ENCODE measurements around the gene MRPL34. TPM values are rescaled to one million over a fixed set of nuclear protein-coding genes. Genes with fewer than 3 reads are reported as not detected.
A peak's percentile ranks its signal among the peaks of the same experiment; 100 is the strongest.

The MRPL34 gene
- total RNA-seq (10 to 100 TPM; 37.6 to 87.0 (median 69.3) TPM), total RNA-seq (5.8 to 45.3 (median 19.7) reads per million in 29 experiments)
- 40.9 TPM for total RNA-seq (2013)

DNA sequence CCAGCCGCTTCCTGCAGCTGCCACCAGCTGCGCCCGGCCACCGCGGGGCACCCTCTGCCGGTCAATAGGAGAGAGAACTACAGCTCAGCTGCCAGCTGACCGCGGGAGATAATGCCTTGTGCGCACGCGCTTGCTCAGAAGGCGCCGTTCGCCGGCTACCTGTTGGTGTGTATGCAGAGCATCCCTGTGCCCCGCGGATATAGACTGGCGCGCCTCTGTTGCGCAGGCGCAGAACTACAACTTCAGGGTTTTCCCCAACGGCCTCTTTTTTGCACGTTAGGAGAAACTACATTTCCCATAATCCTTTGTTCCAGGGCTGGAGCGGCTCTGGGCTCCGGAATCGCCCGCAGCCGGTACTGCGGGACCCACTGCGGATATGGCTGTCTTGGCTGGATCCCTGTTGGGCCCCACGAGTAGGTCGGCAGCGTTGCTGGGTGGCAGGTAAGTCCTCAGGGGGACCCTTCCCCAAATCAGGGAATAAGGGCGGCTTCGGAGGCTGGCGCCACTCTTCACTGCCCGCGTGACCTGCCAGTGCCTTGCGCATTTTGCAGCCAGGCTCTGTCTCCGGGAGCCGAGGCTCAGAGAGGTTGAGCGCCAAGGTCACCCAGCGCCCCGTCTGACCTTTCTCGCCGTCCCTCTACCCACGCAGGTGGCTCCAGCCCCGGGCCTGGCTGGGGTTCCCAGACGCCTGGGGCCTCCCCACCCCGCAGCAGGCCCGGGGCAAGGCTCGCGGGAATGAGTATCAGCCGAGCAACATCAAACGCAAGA, at the start of gene MRPL34:
Gene MRPL34 (plus strand): TSS at position 356 of the 768 bp plus-strand sequence. CDS start 21 bp downstream, at position 377.
- Mint-ChIP-seq H3K27me3 (no peaks in the 10 kb centered on the region), H3K27ac (peak within 1 kb of the TSS; percentile 89 to 94), H3K4me3 (peak within 1 kb of the TSS; percentile 80 to 89 (median 85)), H3K9me3 (no peaks in the 10 kb centered on the region), H3K4me1 (peaks cover 45 to 58% (median 49%) of the 10 kb centered on the region in 3 donors), H3K36me3 (no peaks in the 10 kb centered on the region)
- Histone ChIP-seq H3K4me1 (ENCODE audit: control insufficient read depth in 1 of 2, extremely low read depth in 1 of 2, insufficient read depth in 2 of 2, low read length in 2 of 2) (peaks cover 4 to 68% of the 10 kb centered on the region in 2 experiments), H3K36me3 (ENCODE audit: control insufficient read depth in 2 of 2, extremely low read depth in 1 of 2, insufficient read depth in 1 of 2, low read length in 1 of 2) (peaks cover 0 to 2% of the 10 kb centered on the region in 2 donors), H3K27me3 (replicated peaks in 1 of 2; ENCODE audit: control insufficient read depth in 2 of 2, extremely low read depth in 1 of 2, insufficient read depth in 2 of 2, low read length in 1 of 2) (no peaks in the 10 kb centered on the region), H3K9me3 (no peaks in the 10 kb centered on the region), H3K27ac (ENCODE audit: low read length) (peak within 1 kb of the TSS; percentile 59), H3K4me3 (ENCODE audit: control insufficient read depth in 1 of 2, extremely low read depth in 1 of 2, low read length in 1 of 2) (peak within 1 kb of the TSS; percentile 67 to 91)
- ATAC-seq (replicated peaks in 1 of 4), result peak; percentile 61 to 66 (median 63)
- POLR2A ChIA-PET, result interaction anchor here (0.6 to 1.1 kb wide), 3 partner anchors 21 to 39 kb away, joined by 3 to 10 read pairs (median 6); partner anchors contain the start of gene BABAM1 (in 1 of the 2)
- DNase-seq, result peak; percentile 88 to 97 (median 91)
- WGBS (ENCODE audit: insufficient coverage), result under 1% methylated on average over 55 of the region's 55 CpGs
- CTCF ChIA-PET, result interaction anchor here (0.6 to 1.1 kb wide), 8 partner anchors 8 to 887 kb away, joined by 3 to 10 read pairs (median 5); partner anchors contain the start of genes ANO8 (in 1 of the 2) and MPV17L2 (in 1 of the 2)

DNA sequence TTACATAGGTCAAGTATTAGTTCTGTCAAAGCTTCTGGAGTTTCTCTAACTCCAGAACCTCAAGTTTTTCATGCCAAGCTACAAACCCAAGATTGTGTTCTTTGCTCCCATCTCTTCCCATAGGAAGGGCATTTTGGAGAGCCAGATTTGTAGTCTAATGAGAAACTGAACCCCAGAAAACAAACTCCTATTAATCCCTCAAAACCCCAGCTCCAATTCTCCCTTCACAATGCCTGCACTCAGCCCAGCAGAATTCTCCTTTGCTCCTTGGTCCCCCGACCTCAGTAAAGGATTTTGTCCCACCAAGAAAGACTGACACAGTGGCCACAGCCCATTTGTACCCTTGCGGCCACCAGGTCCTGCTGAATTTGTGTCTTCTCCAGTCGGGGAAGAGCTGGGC, 49.5 kb upstream of the MRPL34 start:
- no peaks in the 10 kb centered on the region for H3K27me3 Mint-ChIP-seq
- no peak for ATAC-seq (replicated peaks in 1 of 4)
- ChIA-PET CTCF (interaction anchor here (1.3 to 1.5 kb wide), 2 partner anchors 11 to 20 kb away, joined by 3 read pairs; no protein-coding TSS in a partner anchor), POLR2A (interaction anchor here (0.5 to 0.6 kb wide), 2 partner anchors 39 to 68 kb away, joined by 4 to 16 read pairs; no protein-coding TSS in a partner anchor)
- no peaks in the 10 kb centered on the region for H3K36me3 Mint-ChIP-seq
- WGBS (ENCODE audit: insufficient coverage), result 65% methylated on average over 3 of the region's 3 CpGs
- no peak overlapping the region for H3K27ac Mint-ChIP-seq
- Histone ChIP-seq H3K4me3 (ENCODE audit: control insufficient read depth in 1 of 2, extremely low read depth in 1 of 2, low read length in 1 of 2) (no peak overlapping the region), H3K27me3 (replicated peaks in 1 of 2; ENCODE audit: control insufficient read depth in 2 of 2, extremely low read depth in 1 of 2, insufficient read depth in 2 of 2, low read length in 1 of 2) (peaks cover 0 to 13% of the 10 kb centered on the region in 2 experiments), H3K4me1 (ENCODE audit: control insufficient read depth in 1 of 2, extremely low read depth in 1 of 2, insufficient read depth in 2 of 2, low read length in 2 of 2) (peaks cover 0 to 6% of the 10 kb centered on the region in 2 experiments), H3K9me3 (no peaks in the 10 kb centered on the region), H3K27ac (ENCODE audit: low read length) (no peak overlapping the region), H3K36me3 (ENCODE audit: control insufficient read depth in 2 of 2, extremely low read depth in 1 of 2, insufficient read depth in 1 of 2, low read length in 1 of 2) (no peaks in the 10 kb centered on the region)
- H3K4me1 Mint-ChIP-seq, result peaks cover 5 to 6% (median 5%) of the 10 kb centered on the region in 3 donors
- no peak for DNase-seq
- no peak overlapping the region for H3K4me3 Mint-ChIP-seq
- no peaks in the 10 kb centered on the region for H3K9me3 Mint-ChIP-seq

DNA sequence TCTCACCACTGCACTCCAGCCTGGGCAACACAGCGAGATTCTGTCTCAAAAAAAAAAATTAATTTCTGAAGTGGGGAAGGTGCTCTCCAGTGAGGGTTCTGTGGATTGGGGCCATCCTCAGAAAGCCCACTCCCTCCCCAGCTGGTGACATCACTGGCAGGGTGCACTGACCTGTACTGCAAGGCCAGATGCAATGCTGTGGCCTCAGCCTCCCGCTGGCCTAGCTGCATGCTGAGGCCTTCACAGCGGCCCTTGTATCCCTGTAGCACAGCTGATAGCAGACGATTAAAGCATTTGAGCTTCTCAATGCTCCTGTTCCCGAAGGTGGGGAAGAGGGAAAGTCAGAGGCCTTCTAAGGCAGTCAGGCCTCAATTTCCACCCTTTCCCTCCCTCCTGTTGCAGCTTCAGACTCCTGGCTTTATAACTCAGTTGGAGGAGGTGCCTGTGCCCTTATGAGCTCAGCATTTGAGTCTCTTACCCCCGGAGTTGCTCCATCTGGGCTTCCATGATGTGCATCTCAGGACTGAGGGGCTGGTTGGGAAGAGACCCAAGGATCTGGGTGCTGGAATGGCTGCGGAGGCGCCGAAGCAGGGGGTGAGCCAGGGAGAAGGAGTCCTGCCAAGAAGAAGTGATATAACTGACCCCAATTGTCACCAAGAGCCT, 46.4 kb upstream of the MRPL34 start:
- Mint-ChIP-seq H3K36me3 (no peaks in the 10 kb centered on the region), H3K4me1 (peaks cover 5 to 6% (median 5%) of the 10 kb centered on the region in 3 donors), H3K4me3 (no peak overlapping the region), H3K9me3 (no peaks in the 10 kb centered on the region), H3K27ac (no peak overlapping the region), H3K27me3 (no peaks in the 10 kb centered on the region)
- CTCF ChIA-PET, result interaction anchor here (0.6 to 1.2 kb wide), 3 partner anchors 37 to 129 kb away, joined by 3 read pairs; no protein-coding TSS in a partner anchor
- ATAC-seq (replicated peaks in 1 of 4) (no peak), DNase-seq (no peak)
- no peak overlapping the region for H3K27ac ChIP-seq (ENCODE audit: low read length)
- WGBS (ENCODE audit: insufficient coverage), result 88% methylated on average over 4 of the region's 9 CpGs
- H3K36me3 ChIP-seq (ENCODE audit: control insufficient read depth in 2 of 2, extremely low read depth in 1 of 2, insufficient read depth in 1 of 2, low read length in 1 of 2), result no peaks in the 10 kb centered on the region
- H3K4me1 ChIP-seq (ENCODE audit: control insufficient read depth in 1 of 2, extremely low read depth in 1 of 2, insufficient read depth in 2 of 2, low read length in 2 of 2), result peaks cover 0 to 7% of the 10 kb centered on the region in 2 experiments
- H3K4me3 ChIP-seq (ENCODE audit: control insufficient read depth in 1 of 2, extremely low read depth in 1 of 2, low read length in 1 of 2), result no peak overlapping the region
- POLR2A ChIA-PET, result interaction anchor here in 1 of 2 donors (0.6 kb wide), 1 partner anchor 7 kb away, joined by 7 read pairs; no protein-coding TSS in a partner anchor
- peaks cover 0 to 8% of the 10 kb centered on the region in 2 experiments for H3K27me3 ChIP-seq (replicated peaks in 1 of 2; ENCODE audit: control insufficient read depth in 2 of 2, extremely low read depth in 1 of 2, insufficient read depth in 2 of 2, low read length in 1 of 2)
- H3K9me3 ChIP-seq, result no peaks in the 10 kb centered on the region

DNA sequence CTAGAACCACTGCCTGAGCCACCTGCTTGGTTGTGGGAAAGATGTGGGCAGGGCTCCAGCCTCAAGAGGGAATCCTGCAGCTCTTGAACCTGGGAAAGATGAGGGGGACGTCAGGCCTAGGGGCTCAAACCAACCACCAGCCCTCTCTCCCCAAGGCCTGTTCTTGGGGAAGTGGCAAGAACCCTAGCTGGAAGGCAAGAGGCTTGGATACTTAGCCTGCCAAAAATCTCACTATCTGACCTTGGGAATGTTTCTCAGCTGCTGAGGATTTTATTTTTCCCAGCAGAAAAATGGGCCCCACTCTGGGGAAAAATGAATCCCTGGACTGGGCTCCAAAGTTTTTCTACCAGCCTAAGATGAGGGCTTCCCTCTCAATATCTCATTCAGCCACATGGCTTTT, 45.7 kb upstream of the MRPL34 start:
- Histone ChIP-seq H3K4me1 (ENCODE audit: control insufficient read depth in 1 of 2, extremely low read depth in 1 of 2, insufficient read depth in 2 of 2, low read length in 2 of 2) (peaks cover 4 to 13% of the 10 kb centered on the region in 2 experiments), H3K36me3 (ENCODE audit: control insufficient read depth in 2 of 2, extremely low read depth in 1 of 2, insufficient read depth in 1 of 2, low read length in 1 of 2) (no peaks in the 10 kb centered on the region), H3K9me3 (no peaks in the 10 kb centered on the region), H3K27ac (ENCODE audit: low read length) (no peak overlapping the region), H3K27me3 (replicated peaks in 1 of 2; ENCODE audit: control insufficient read depth in 2 of 2, extremely low read depth in 1 of 2, insufficient read depth in 2 of 2, low read length in 1 of 2) (peaks cover 0 to 8% of the 10 kb centered on the region in 2 experiments), H3K4me3 (ENCODE audit: control insufficient read depth in 1 of 2, extremely low read depth in 1 of 2, low read length in 1 of 2) (no peak overlapping the region)
- H3K27ac Mint-ChIP-seq, result no peak overlapping the region
- DNase-seq, result no peak
- WGBS (ENCODE audit: insufficient coverage), result no CpG with 5 or more reads among the region's 1 CpG
- ChIA-PET POLR2A (no interaction called here), CTCF (interaction anchor here (0.6 to 1.2 kb wide), 2 partner anchors 125 to 129 kb away, joined by 3 read pairs; no protein-coding TSS in a partner anchor)
- no peaks in the 10 kb centered on the region for H3K36me3 Mint-ChIP-seq
- peaks cover 11 to 12% (median 12%) of the 10 kb centered on the region in 3 donors for H3K4me1 Mint-ChIP-seq
- ATAC-seq (replicated peaks in 1 of 4), result no peak
- H3K9me3 Mint-ChIP-seq, result no peaks in the 10 kb centered on the region
- H3K27me3 Mint-ChIP-seq, result no peaks in the 10 kb centered on the region
- H3K4me3 Mint-ChIP-seq, result no peak overlapping the region

DNA sequence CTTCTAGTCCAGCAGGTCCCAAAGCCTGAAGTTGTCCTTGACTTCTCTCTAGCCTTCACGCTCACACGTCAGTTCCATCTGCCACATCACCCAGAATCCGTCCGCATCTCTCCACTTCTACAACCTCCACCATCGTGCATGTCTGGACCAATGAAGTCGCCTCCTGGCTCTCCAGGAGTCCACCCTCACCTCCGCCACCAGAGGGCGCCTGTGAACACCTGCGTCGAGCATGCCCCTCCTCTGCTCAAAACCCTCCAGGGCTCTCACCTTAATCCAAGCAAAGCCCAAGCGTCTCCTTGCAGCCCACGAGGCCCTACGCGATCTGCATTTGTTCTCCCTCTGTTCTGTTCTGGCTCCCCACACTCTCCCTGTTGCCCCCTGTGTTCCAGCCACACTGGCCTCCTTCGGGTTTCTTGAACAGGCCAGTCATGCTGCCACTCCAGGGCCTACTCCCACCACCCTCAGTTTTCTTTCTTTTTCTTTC, 44.8 kb upstream of the MRPL34 start:
- Histone ChIP-seq H3K27me3 (replicated peaks in 1 of 2; ENCODE audit: control insufficient read depth in 2 of 2, extremely low read depth in 1 of 2, insufficient read depth in 2 of 2, low read length in 1 of 2) (peaks cover 0 to 4% of the 10 kb centered on the region in 2 experiments), H3K4me3 (ENCODE audit: control insufficient read depth in 1 of 2, extremely low read depth in 1 of 2, low read length in 1 of 2) (no peak overlapping the region), H3K27ac (ENCODE audit: low read length) (no peak overlapping the region), H3K36me3 (ENCODE audit: control insufficient read depth in 2 of 2, extremely low read depth in 1 of 2, insufficient read depth in 1 of 2, low read length in 1 of 2) (no peaks in the 10 kb centered on the region), H3K4me1 (ENCODE audit: control insufficient read depth in 1 of 2, extremely low read depth in 1 of 2, insufficient read depth in 2 of 2, low read length in 2 of 2) (peaks cover 8 to 15% of the 10 kb centered on the region in 2 experiments), H3K9me3 (no peaks in the 10 kb centered on the region)
- Mint-ChIP-seq H3K4me1 (peaks cover 13% of the 10 kb centered on the region in 3 donors), H3K27ac (no peak overlapping the region), H3K36me3 (no peaks in the 10 kb centered on the region), H3K4me3 (no peak overlapping the region), H3K9me3 (no peaks in the 10 kb centered on the region), H3K27me3 (no peaks in the 10 kb centered on the region)
- ATAC-seq (replicated peaks in 1 of 4) (peak; percentile 98 to 100 (median 99)), DNase-seq (peak; percentile 74 to 94 (median 86))
- ChIA-PET CTCF (interaction anchor here (0.6 to 1.2 kb wide), 5 partner anchors 29 to 750 kb away, joined by 3 to 5 read pairs (median 4); no protein-coding TSS in a partner anchor), POLR2A (no interaction called here)
- 11% methylated on average over 14 of the region's 15 CpGs for WGBS (ENCODE audit: insufficient coverage)

DNA sequence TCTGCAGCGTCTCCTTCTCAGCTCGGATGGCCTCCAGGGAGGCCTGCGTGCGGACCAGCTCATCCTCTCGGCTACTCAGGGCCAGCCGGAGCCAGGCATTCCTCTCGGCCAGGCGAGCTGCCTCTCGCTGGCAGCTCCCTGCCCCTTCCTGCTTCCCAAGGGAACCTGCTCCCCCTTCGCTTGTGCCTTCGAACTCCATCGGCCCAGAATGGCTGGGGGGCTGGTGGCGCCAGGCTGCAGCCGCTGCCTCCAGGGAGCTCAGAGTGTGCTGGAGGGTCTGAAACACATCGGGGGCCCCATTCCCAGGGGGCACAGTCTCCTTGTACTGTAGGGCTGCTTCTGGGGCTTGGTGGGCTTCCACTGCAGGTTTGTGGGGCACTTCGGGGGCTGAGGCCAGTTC, 43.1 kb upstream of the MRPL34 start:
- Mint-ChIP-seq H3K27ac (no peak overlapping the region), H3K9me3 (no peaks in the 10 kb centered on the region), H3K36me3 (no peaks in the 10 kb centered on the region), H3K4me3 (no peak overlapping the region), H3K27me3 (no peaks in the 10 kb centered on the region), H3K4me1 (peaks cover 22 to 23% (median 22%) of the 10 kb centered on the region in 3 donors)
- peaks cover 8 to 25% of the 10 kb centered on the region in 2 experiments for H3K4me1 ChIP-seq (ENCODE audit: control insufficient read depth in 1 of 2, extremely low read depth in 1 of 2, insufficient read depth in 2 of 2, low read length in 2 of 2)
- H3K4me3 ChIP-seq (ENCODE audit: control insufficient read depth in 1 of 2, extremely low read depth in 1 of 2, low read length in 1 of 2), result no peak overlapping the region
- no peak overlapping the region for H3K27ac ChIP-seq (ENCODE audit: low read length)
- DNase-seq (no peak), ATAC-seq (replicated peaks in 1 of 4) (no peak)
- 94% methylated on average over 15 of the region's 16 CpGs for WGBS (ENCODE audit: insufficient coverage)
- H3K9me3 ChIP-seq, result no peaks in the 10 kb centered on the region
- CTCF ChIA-PET, result no interaction called here
- H3K36me3 ChIP-seq (ENCODE audit: control insufficient read depth in 2 of 2, extremely low read depth in 1 of 2, insufficient read depth in 1 of 2, low read length in 1 of 2), result no peaks in the 10 kb centered on the region
- H3K27me3 ChIP-seq (replicated peaks in 1 of 2; ENCODE audit: control insufficient read depth in 2 of 2, extremely low read depth in 1 of 2, insufficient read depth in 2 of 2, low read length in 1 of 2), result peaks cover 0 to 4% of the 10 kb centered on the region in 2 experiments
- POLR2A ChIA-PET, result no interaction called here

All from T-cell (primary cell).